Suprapubic skin (tissue), 3 donors: ENCODE measurements around the gene BTBD2.

ENCODE experiments used
- CTCF ChIP-seq, 2 donors: fragments of 200-600 bp in 1 of 2; fragments of 450-650 bp in 1 of 2; sonication (generic) in 1 of 2; IDR thresholded peaks; one replicate each; pipeline ENCODE4 v1.5.1; 2016 to 2019; ENCODE audit warnings: antibody characterized with exemption in 2 of 2, mild to moderate bottlenecking in 1 of 2, moderate library complexity in 1 of 2
- EP300 ChIP-seq: sonication (generic); formaldehyde crosslinking; IDR thresholded peaks from one replicate; pipeline ENCODE4 v1.6.1; 2017; ENCODE audit warnings: antibody characterized with exemption
- POLR2A ChIP-seq, 2 donors: fragments of 450-650 bp; IDR thresholded peaks; one replicate each; pipeline ENCODE4 v1.6.1; 2017; ENCODE audit warnings: antibody characterized with exemption in 2 of 2, mild to moderate bottlenecking in 2 of 2, moderate library complexity in 2 of 2

GRCh38 chr19:1938071-1938470, 77.4 kb downstream of the BTBD2 start:
- TF ChIP-seq CTCF (IDR thresholded peaks at IDR 0.05) (no peak), POLR2A (IDR thresholded peaks at IDR 0.05) (no peak), EP300 (no peak)
